ENCODE results near the gene MCF2L2. TPM values are rescaled to one million over a fixed set of nuclear protein-coding genes. Genes with fewer than 3 reads are reported as not detected.

MCF2L2 gene
- total and polyA plus RNA-seq, 2 of the 13 experiments (the other 11 are each of a cell fraction or from before 2014, with no cell fraction given) = not detected

DNA sequence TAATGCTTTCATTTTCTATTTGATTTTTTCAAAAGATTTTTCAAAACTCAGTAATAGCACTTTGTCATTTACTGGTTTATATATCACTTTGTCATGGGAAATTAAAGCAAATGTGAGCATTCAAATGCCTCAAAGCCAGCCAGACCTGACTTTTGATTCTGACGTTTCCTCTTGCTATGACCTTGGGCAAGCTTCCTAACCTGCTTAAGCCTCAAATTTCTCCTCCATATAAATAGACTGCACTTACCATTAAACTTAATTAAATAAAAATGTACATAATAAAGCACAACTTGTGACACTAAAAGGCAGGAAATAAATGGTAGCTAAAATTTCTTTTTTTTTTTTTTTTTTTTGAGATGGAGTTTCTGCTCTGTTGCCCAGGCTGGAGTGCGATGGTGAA lies 19.2 kb downstream of the MCF2L2 start:
- Histone ChIP-seq H3K27me3 (ENCODE audit: control insufficient read depth in 1 of 2, insufficient read depth in 2 of 2, low read length in 2 of 2) (peaks cover 0 to 13% of the 10 kb centered on the region in 2 experiments; a peak in 4 of 5 replicates), H3K79me2 (ENCODE audit: insufficient read depth, low read length) (no peaks in the 10 kb centered on the region), H3K36me3 (replicated peaks in 1 of 2; ENCODE audit: control insufficient read depth in 1 of 2, insufficient read depth in 2 of 2, low read length in 2 of 2) (no peaks in the 10 kb centered on the region), H4K20me1 (ENCODE audit: insufficient read depth, low read length) (no peaks in the 10 kb centered on the region), H3K4me2 (ENCODE audit: low read depth, low read length) (no peak overlapping the region), H3K4me3 (replicated peaks in 1 of 3; ENCODE audit: insufficient read depth in 1 of 3, low read depth in 2 of 3, low read length in 3 of 3) (no peak overlapping the region), H3K27ac (ENCODE audit: extremely low read length, insufficient read depth, low read length) (no peak overlapping the region), H3K9me3 (ENCODE audit: low read length) (no peaks in the 10 kb centered on the region), H2AFZ (ENCODE audit: low read length) (no peak overlapping the region), H3K9ac (ENCODE audit: insufficient read depth, low read depth, low read length) (no peak overlapping the region), H3K4me1 (ENCODE audit: insufficient read depth, low read length) (no peaks in the 10 kb centered on the region)
- TF ChIP-seq HES4 (CRISPR knock-in tag; IDR thresholded peaks at IDR 0.05; ENCODE audit: borderline replicate concordance) = no peak
- TF ChIP-seq, protein P1, sequence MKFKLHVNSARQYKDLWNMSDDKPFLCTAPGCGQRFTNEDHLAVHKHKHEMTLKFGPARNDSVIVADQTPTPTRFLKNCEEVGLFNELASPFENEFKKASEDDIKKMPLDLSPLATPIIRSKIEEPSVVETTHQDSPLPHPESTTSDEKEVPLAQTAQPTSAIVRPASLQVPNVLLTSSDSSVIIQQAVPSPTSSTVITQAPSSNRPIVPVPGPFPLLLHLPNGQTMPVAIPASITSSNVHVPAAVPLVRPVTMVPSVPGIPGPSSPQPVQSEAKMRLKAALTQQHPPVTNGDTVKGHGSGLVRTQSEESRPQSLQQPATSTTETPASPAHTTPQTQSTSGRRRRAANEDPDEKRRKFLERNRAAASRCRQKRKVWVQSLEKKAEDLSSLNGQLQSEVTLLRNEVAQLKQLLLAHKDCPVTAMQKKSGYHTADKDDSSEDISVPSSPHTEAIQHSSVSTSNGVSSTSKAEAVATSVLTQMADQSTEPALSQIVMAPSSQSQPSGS (CRISPR knock-in tag; IDR thresholded peaks at IDR 0.05) = no peak
- TF ChIP-seq ZNF484 (CRISPR knock-in tag; IDR thresholded peaks at IDR 0.05; ENCODE audit: borderline replicate concordance, low read depth) = no peak
- in situ Hi-C loops (cut with HindIII; ENCODE audit: extremely low pct_ligation_motif_present, low pct_unique_long_range_greater_than_20kb) (no loop called here), intact Hi-C loops (cut with micrococcal nuclease; ENCODE audit: unreplicated experiment) (no loop called here)
- ChIA-PET CTCF (ENCODE audit: low intra/inter-chr PET ratio, low total read pairs) (no interaction called here), POLR2A (no interaction called here)
- BruUV-seq (replicated peaks) = no TSS peak
- no peak for FAIRE-seq
- DNase-seq (ENCODE audit: low spot score) = no peak
- no peak for ATAC-seq
- 51% methylated on average over 2 of the region's 2 CpGs for WGBS (ENCODE audit: low lambda C conversion rate)

- no peak for ATAC-seq
- intact Hi-C loops (cut with micrococcal nuclease; ENCODE audit: unreplicated experiment) (no loop called here), in situ Hi-C loops (cut with HindIII; ENCODE audit: extremely low pct_ligation_motif_present, low pct_unique_long_range_greater_than_20kb) (no loop called here)
- no peak for FAIRE-seq
- Histone ChIP-seq H3K27ac (ENCODE audit: extremely low read length, insufficient read depth, low read length) (no peak overlapping the region), H3K9ac (ENCODE audit: insufficient read depth, low read depth, low read length) (no peak overlapping the region), H2AFZ (ENCODE audit: low read length) (no peak overlapping the region), H3K4me3 (replicated peaks in 1 of 3; ENCODE audit: insufficient read depth in 1 of 3, low read depth in 2 of 3, low read length in 3 of 3) (no peak overlapping the region), H3K4me2 (ENCODE audit: low read depth, low read length) (no peak overlapping the region), H4K20me1 (ENCODE audit: insufficient read depth, low read length) (no peaks in the 10 kb centered on the region), H3K9me3 (ENCODE audit: low read length) (no peaks in the 10 kb centered on the region), H3K4me1 (ENCODE audit: insufficient read depth, low read length) (0 out of 2 replicates have a peak, but pooled peaks cover 4% of the 10 kb centered on the region), H3K79me2 (ENCODE audit: insufficient read depth, low read length) (no peaks in the 10 kb centered on the region), H3K36me3 (replicated peaks in 1 of 2; ENCODE audit: control insufficient read depth in 1 of 2, insufficient read depth in 2 of 2, low read length in 2 of 2) (no peaks in the 10 kb centered on the region), H3K27me3 (ENCODE audit: control insufficient read depth in 1 of 2, insufficient read depth in 2 of 2, low read length in 2 of 2) (peaks cover 0 to 3% of the 10 kb centered on the region in 2 experiments; a peak in 1 of 5 replicates)
- no peak for DNase-seq (ENCODE audit: low spot score)
- no TSS peak for BruUV-seq (replicated peaks)
- CTCF ChIA-PET (ENCODE audit: low intra/inter-chr PET ratio, low total read pairs) = no interaction called here
- 43% methylated on average over 1 of the region's 1 CpG for WGBS (ENCODE audit: low lambda C conversion rate)
- POLR2A ChIA-PET = no interaction called here
- TF ChIP-seq, protein P2, sequence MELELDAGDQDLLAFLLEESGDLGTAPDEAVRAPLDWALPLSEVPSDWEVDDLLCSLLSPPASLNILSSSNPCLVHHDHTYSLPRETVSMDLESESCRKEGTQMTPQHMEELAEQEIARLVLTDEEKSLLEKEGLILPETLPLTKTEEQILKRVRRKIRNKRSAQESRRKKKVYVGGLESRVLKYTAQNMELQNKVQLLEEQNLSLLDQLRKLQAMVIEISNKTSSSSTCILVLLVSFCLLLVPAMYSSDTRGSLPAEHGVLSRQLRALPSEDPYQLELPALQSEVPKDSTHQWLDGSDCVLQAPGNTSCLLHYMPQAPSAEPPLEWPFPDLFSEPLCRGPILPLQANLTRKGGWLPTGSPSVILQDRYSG (CRISPR knock-in tag; IDR thresholded peaks at IDR 0.05) = no peak
- TF ChIP-seq ZBTB44 (CRISPR knock-in tag; IDR thresholded peaks at IDR 0.05) (no peak), ZMYM4 (CRISPR knock-in tag; IDR thresholded peaks at IDR 0.05) (no peak), POLR2AphosphoS5 (IDR thresholded peaks at IDR 0.05; ENCODE audit: low read depth, low read length) (no peak)
- TF ChIP-seq, protein P3, sequence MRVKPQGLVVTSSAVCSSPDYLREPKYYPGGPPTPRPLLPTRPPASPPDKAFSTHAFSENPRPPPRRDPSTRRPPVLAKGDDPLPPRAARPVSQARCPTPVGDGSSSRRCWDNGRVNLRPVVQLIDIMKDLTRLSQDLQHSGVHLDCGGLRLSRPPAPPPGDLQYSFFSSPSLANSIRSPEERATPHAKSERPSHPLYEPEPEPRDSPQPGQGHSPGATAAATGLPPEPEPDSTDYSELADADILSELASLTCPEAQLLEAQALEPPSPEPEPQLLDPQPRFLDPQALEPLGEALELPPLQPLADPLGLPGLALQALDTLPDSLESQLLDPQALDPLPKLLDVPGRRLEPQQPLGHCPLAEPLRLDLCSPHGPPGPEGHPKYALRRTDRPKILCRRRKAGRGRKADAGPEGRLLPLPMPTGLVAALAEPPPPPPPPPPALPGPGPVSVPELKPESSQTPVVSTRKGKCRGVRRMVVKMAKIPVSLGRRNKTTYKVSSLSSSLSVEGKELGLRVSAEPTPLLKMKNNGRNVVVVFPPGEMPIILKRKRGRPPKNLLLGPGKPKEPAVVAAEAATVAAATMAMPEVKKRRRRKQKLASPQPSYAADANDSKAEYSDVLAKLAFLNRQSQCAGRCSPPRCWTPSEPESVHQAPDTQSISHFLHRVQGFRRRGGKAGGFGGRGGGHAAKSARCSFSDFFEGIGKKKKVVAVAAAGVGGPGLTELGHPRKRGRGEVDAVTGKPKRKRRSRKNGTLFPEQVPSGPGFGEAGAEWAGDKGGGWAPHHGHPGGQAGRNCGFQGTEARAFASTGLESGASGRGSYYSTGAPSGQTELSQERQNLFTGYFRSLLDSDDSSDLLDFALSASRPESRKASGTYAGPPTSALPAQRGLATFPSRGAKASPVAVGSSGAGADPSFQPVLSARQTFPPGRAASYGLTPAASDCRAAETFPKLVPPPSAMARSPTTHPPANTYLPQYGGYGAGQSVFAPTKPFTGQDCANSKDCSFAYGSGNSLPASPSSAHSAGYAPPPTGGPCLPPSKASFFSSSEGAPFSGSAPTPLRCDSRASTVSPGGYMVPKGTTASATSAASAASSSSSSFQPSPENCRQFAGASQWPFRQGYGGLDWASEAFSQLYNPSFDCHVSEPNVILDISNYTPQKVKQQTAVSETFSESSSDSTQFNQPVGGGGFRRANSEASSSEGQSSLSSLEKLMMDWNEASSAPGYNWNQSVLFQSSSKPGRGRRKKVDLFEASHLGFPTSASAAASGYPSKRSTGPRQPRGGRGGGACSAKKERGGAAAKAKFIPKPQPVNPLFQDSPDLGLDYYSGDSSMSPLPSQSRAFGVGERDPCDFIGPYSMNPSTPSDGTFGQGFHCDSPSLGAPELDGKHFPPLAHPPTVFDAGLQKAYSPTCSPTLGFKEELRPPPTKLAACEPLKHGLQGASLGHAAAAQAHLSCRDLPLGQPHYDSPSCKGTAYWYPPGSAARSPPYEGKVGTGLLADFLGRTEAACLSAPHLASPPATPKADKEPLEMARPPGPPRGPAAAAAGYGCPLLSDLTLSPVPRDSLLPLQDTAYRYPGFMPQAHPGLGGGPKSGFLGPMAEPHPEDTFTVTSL (CRISPR knock-in tag; IDR thresholded peaks at IDR 0.05; ENCODE audit: borderline replicate concordance) = no peak
Observed at GRCh38 chr3:183401678-183402077, 26.7 kb downstream of the MCF2L2 start.

Measured in HepG2 (cell line).